ENCODE results near the gene SUPT5H.
"Not testable (repeated sequence)": the region's sequence is repeated elsewhere in the genome, so short reads cannot be mapped to it uniquely, and the experiment has no call there.

Gene SUPT5H

DNA sequence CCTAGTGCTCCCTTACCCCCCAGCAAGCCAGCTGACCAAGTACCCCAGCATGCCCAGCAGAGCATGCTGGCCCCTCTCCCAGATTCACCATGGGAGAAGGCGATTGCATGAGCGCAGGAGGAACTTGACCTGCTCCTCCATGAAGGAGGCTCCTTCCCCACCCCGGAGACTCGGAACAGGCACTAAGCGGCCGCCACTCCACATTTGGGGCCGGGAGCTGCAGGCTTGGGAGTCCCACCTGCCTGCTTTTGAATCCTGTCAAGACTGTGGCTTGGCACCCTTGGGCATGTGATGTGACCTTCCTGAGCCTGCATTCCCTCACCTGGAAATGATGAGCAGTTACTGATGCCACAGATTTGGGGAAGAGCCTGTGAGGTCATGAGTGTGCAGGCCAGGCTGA, 22.6 kb downstream of the SUPT5H start:
- DNase-seq (ENCODE audit: low spot score), result no peak

DNA sequence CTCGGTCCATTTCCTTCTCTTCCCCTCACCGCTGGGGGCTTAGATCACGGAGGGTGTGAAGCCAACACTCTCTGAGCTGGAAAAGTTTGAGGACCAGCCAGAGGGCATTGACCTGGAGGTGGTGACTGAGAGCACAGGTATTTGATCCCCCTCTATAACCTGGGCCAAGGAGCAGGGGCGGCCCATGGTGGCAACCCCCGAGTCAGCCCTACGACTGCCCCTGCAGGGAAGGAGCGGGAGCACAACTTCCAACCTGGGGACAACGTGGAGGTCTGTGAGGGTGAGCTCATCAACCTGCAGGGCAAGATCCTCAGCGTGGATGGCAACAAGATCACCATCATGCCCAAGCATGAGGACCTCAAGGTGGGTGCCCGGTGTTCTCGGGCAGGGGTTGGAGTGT, 23.7 kb downstream of the SUPT5H start:
- DNase-seq (ENCODE audit: low spot score), result no peak

DNA sequence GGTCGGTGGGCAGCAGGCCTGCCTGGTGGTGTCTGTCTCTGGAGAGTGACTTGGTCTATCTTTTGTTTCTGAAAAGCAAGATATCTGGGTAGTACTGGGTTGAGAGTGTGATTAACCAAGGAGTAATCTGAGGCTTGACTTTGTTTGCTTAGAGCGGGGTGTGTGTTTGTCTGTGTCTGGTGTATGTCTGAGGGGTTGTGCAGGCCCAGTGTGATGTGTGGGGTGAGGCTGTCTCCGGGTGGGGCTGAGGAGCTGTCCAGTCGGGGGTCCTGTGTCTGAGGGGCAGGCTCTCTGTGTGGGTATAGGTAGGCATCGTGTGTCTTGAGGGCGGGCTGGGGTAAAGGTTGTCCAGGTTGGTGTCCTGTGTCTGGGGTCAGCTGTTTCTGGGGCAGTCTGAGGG, 24.2 kb downstream of the SUPT5H start:
- no peak for DNase-seq (ENCODE audit: low spot score)

DNA sequence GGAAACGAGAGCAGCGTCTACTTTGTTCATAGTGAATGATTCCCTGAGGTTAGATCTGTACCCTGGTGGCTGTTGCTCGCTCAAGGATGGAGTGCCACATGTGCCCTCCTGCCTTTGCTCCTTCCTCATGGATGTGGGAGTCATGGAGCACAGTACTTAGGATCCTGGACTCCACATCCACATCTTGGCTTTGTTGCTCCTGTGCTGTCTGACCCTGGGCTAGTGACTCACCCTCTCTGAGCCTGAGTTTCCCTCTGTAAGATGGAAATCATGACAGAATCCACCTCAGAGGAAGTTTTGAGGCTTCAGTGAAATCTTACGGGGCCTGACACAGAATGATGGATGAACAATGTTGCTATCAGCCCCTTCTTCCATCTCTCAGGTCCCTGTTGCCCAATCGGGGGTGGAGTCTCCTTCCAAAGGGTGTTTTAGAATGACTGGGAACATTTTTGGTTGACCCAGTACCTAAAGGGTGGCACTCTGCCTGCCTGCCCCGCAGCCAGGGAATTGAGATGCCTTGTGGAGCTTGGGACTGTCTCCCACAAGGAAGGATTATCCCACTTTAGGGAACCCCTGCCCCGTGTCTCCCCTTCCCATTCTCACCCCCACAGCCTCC, 25.4 kb downstream of the SUPT5H start:
- DNase-seq (ENCODE audit: low spot score), result no peak

DNA sequence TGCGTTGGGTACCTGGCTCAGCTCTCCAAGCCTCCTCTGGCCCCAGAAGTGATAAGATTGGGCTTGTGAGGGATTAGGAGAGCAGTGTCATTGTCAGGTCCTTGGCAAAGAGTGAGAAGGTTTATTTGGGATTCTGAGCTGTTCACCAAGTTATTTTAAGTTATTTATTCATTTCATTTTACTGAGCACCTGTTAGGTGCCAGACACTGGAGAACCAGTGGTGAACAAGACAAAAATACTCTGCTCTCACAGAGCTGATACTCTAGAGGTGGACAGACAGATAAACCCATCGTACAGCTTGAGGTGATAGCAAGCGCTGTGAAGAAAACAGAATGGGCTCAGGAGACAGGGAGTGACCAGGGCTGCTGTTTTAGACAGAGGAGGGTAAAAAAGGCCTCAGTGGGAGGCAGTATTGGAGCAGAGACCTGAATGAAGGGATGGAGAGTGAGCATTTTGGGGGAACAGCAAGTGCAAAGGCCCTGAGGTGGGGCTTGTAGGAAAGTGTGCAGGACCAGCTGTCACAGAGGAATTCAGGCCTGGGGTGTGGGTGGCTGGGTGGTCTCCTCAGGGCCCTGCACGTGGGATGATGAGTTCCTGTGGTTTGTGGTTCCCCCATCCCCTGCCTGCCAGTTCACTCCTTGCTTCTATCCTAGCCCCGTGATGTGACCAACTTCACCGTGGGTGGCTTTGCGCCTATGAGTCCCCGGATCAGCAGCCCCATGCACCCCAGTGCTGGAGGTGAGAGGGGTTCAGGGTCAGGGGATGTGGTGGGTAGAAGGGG, 26.6 kb downstream of the SUPT5H start:
- DNase-seq (ENCODE audit: low spot score), result no peak

DNA sequence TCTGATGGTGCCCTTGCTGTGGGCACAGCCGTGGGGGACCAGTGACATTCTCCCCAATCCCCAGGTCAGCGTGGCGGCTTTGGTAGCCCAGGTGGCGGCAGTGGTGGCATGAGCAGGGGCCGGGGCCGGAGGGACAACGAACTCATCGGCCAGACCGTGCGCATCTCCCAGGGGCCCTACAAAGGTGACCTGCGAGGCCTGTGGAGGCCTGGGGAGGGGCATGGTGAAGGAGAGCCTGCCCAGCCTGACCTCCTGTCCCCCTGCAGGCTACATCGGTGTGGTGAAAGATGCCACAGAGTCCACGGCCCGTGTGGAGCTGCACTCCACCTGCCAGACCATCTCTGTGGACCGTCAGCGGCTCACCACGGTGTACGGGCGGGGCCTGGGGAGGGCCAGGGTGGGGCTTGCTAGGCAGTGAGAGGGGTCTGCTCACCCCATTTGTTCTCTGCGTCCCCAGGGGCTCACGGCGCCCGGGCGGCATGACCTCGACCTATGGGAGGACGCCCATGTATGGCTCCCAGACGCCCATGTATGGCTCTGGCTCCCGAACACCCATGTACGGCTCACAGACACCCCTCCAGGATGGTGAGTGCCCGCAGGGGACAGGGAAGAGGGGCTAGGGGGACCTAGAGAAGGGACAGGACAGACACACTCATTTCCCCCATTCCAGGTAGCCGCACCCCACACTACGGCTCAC, 27.5 kb downstream of the SUPT5H start:
- DNase-seq (ENCODE audit: low spot score), result no peak

DNA sequence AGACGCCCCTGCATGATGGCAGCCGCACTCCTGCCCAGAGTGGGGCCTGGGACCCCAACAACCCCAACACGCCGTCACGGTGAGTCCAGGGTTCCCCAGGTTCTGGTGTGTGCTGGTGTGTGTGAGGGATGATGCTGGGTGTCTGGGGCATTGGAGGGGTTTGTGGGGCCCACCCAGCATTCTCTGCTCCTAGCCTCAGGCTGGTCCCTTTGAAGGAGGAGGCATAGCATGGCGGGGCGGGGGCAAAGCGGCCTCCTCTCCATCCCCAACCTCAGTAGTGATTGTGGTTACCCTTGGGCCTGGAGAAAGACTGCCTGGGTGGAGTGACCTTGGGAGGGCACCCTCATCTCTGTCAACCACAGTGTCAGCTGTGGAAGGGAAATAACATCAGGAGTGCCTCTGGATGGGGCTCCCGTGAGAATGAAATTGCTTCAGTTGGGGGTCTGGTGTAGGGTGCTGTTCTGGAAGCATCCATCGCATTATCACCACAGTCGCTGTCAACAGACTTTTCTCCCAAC, 28.1 kb downstream of the SUPT5H start:
- DNase-seq (ENCODE audit: low spot score), result no peak

DNA sequence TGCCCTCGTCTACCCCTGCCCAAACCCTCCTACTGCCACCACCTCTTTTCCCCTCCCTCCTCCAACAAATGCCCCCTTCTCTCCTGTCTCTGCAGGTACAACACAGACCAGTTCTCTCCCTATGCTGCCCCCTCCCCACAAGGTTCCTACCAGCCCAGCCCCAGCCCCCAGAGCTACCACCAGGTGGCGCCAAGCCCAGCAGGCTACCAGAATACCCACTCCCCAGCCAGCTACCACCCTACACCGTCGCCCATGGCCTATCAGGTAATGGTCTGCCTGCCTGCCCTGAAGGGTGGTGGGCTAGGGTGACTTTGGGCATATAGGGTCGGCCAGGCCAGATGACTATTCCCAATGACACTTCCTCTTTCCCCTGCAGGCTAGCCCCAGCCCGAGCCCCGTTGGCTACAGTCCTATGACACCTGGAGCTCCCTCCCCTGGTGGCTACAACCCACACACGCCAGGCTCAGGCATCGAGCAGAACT, 28.8 kb downstream of the SUPT5H start:
- peak; percentile 64 for DNase-seq (ENCODE audit: low spot score)

DNA sequence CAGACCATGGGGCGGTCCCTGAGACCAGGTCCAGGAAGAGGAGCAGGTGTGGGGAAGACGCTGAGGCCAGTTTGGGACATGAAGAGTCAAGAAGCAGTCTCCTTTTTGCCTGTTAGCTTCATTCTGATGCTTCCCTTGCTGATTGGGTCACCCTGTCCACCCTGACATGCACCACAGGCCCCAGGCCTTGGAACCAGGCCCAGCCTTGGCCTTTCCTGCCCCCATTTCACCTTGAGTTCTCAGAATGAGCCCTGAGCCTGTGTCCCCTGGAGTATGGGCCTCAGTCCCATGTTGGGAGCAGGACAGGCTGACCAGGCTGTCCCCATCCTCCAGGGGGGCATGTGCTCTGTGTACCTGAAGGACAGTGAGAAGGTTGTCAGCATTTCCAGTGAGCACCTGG, 30.4 kb downstream of the SUPT5H start:
- no peak for DNase-seq (ENCODE audit: low spot score)

DNA sequence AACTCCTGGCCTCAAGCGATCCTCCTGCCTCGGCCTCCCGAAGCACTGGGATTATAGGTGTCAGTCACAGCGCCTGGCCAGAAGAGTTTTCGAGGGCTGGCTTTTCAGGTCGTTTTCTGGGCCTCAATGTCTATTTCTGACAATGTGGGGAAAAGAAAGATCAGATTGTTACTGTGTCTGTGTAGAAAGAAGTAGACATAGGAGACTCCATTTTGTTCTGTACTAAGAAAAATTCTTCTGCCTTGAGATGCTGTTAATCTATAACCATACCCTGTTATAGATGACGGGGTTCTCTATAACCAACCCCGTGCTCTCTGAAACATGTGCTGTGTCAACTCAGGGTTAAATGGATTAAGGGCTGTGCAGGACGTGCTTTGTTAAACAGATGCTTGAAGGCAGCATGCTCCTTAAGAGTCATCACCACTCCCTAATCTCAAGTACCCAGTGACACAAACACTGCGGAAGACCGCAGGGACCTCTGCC, 34.0 kb downstream of the SUPT5H start:
- DNase-seq (ENCODE audit: low spot score), result not testable (repeated sequence)

DNA sequence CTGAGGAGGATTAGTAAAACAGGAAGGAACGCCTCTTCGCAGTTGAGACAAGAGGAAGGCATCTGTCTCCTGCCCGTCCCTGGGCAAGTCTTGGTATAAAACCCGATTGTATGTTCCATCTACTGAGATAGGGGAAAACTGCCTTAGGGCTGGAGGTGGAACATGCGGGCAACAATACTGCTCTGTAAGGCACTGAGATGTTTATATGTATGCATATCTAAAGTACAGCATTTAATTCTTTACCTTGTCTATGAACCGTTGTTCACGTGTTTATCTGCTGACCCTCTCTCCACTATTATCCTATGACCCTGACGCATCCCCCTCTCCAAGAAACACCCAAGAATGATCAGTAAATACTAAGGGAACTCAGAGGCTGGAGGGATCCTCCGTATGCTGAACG, 34.5 kb downstream of the SUPT5H start:
- DNase-seq (ENCODE audit: low spot score), result no peak

DNA sequence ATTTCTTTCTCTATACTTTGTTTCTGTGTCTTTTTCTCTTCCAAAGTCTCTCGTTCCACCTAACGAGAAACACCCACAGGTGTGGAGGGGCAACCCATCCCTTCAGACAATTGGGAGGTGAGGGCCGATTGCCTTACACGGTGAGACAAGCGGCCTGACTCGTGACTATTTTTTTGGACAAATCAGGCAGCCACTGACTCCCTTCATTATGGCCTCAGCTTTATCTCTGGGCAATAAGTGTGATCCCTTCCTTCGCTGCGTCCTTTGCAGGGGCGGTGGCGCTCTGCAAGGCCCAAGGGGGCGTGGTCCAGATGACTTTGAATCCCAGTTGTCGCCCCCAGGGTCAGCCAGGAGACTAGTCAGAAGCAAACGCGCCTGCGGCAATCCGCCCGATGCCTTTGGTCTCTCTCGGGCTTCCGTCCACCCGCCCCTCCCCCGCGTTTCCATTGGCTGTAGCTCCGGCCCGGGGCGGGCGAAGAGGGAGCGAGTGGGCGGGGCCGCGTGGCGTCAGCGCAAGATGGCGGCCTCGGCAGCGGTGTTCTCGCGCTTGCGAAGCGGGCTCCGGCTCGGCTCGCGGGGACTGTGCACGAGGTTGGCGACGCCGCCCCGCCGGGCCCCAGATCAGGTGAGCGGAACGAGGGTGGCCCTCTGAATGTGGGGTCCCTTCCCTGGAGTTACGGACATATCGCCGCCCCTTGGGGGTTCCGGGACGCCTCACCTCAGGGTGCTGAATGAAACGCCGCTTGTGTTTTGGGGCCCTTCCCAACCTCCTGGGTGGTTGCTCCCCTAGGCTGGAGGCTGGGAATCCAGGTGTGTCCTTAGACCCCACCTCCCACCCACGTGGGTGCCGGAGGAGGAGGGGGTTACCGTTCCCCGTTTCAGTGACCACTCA, 35.2 kb downstream of the SUPT5H start, which contains the start of gene TIMM50:
TIMM50 (plus strand) TSS at position 502 of the 892 bp plus-strand sequence; CDS start at position 518, 16 bp downstream.
- peak; percentile 91 for DNase-seq (ENCODE audit: low spot score)

DNA sequence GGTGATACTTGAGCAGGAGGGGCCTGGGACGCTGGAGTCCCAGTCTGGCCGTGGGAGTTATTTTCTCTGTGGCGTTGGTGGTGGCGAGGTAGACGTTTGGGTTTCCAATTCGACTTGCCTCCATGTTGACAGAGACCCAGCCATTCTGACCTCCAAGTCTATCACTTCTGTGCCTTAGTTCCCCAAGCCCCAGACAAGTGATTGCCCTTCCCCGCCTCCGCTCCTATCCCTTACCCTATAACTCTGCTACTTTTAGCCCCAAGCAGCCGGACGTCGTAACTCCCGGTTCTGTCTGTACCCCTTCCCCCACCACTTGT, 35.8 kb downstream of the SUPT5H start:
- DNase-seq (ENCODE audit: low spot score), result no peak

DNA sequence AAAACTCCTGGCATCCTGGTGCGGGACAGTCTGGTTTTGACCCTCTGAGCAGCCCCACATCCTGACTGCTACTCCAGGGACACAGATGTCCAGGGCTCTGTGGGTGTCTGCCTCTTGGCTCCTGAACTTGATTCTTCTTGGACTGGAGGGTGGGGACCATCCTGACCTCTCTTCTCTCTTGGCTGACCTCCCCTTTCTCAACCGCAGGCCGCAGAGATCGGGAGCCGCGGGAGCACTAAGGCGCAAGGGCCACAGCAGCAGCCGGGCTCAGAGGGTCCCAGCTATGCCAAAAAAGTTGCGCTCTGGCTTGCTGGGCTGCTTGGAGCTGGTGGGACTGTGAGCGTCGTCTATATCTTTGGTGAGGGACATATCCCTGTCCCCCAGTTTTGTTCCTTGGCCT, 36.3 kb downstream of the SUPT5H start:
- DNase-seq (ENCODE audit: low spot score), result no peak

DNA sequence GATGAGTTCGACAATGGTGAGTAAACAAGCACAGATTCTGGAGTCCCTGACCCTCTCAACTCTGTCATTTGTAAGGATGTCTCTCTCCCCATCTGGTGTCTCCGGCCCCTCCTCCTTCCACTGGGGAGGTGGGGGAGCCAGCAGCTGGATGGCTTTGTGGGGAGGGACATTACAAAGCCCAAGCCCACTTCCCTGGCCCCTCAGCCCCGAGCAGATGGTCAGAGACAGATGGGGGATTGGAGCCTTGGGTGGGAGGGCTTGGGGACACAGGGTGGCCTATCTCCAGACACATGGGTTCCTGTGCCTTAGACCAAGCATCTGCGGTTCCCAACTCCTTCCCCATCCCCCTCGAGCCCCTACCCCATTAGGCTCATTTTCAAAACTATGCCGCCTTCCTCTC, 37.8 kb downstream of the SUPT5H start:
- no peak for DNase-seq (ENCODE audit: low spot score)

DNA sequence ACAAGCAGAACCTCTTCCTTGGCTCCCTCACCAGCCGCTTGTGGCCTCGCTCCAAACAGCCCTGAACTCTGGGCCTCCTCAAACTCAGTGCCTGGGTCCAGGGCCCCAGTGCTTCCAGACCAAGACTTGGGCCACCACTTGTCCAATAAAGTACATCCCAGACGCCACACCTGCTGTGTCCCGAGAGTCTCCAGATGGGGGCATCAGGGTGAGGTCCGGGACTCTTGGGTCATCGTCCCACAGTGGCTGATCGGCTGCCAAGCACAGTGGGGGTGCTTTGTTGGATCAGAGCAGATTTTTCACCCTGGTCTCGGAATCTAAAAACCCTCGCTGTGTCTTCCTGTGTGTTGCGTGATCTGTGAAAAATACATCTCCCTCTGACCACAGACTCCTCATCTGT, 44.4 kb downstream of the SUPT5H start:
- DNase-seq (ENCODE audit: low spot score), result no peak

DNA sequence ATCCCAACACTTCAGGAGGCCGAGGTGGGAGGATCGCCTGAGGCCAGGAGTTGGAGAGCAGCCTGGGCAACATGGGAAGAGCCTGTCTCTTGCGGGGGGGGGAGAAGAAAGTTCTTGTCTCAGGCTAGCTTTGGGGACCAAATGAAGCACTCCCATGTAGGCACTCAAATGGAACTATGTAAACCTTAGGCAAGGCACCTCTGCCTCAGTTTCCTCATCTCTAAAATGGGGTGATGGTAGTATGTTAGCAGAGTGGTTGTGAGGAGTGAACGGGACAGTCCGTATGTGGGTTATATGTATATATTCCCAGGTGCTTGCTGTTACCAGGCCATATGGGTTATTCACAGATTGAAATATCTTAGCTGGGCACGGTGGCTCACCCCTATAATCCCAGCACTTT, 46.8 kb downstream of the SUPT5H start:
- DNase-seq (ENCODE audit: low spot score), result no peak

DNA sequence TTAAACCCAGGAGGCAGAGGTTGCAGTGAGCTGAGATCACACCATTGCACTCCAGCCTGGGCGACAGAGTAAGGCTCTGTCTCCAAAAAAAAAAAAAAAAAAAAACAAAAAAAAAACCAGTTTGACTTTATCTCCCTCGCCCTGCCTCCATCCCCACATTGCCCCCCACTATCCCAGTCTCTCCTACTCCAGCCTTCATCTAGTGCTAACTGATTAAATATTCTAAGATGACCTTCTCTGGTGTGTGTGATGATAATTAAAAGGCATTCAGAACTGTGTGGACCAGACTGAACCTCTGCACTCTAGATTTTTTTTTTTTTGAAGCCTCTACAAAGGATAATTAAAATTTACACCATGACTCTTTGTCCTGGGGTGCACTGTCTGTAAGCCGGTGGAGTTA, 47.4 kb downstream of the SUPT5H start:
- no peak for DNase-seq (ENCODE audit: low spot score)

DNA sequence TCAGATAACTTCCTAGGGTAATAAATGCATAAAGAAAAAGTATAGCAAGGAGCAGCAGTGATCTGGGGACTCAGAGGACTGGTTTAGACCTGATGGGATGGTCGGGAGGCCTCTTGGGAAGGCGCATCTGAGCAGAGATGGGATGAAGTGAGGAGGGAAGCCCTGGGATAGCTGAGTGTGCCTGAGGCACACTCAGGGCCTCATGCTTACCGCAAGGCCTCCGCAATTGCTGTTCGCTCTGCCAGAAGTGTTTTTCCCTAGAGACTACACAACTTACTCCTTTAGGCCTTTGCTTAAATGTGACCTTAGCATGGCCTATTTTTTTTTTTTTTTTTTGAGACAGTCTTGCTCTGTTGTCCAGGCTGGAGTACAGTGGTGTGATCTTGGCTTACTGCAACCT, 49.3 kb downstream of the SUPT5H start:
- DNase-seq (ENCODE audit: low spot score), result no peak

DNA sequence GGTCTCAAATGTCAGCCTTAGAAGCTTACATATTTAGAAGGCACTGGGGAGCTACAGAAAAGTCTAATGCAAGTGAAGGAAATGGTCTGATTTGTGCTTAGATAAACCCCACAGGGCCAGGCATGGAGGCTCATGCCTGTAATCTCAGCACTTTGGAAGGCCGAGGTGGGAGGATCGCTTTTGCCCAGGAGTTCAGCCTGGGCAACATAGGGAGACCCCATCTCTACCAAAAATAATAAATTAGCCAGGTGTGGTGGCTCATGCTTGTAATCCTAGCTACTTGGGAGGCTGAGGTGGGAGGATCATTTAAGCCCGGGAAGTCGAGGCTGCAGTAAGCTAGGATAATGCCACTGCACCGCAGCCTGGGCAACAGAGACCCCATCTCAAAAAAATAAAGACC, 50.7 kb downstream of the SUPT5H start:
- DNase-seq (ENCODE audit: low spot score), result no peak

DNA sequence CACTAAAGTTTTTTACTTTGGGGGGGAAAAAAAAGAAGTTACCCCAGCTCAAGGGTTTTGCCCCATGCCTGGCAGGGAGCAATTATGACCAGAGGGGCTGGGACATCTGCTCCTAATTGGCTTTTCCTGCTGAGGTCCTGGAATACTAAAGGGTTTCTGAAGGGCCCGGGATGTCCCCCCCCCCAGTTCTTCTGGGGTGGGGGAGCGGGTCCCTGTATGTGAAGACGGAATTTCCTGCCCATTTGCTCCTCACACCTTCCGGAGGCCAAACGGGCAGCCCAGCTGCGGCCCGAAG, 52.3 kb downstream of the SUPT5H start:
- DNase-seq (ENCODE audit: low spot score), result no peak

All from germinal center (tissue), 1 donor.